Upper lobe of left lung (tissue), 6 donors: ENCODE measurements around the gene ITPK1. TPM values are rescaled to one million over a fixed set of nuclear protein-coding genes. Genes with fewer than 3 reads are reported as not detected.

Experiments
- ATAC-seq, 2 donors: fragments of 200-7000 bp; cut with Tn5 transposase; one replicate each; pipeline ENCODE4 v1.9.1; 2022; ENCODE audit warnings: mild to moderate bottlenecking in 2 of 2, moderate library complexity in 2 of 2; ENCODE audit not compliant: low FRiP score in 2 of 2
- DNase-seq, 2 donors: peaks; one replicate each; pipeline ENCODE4 v3.0.0-alpha.2; 2019 to 2020
- H3K27ac ChIP-seq, 4 donors: fragments of 200-600 bp; sonication (generic); one replicate each; pipeline ENCODE4 v1.5.1; 2016 to 2019
- H3K27me3 ChIP-seq, 4 donors: fragments of 200-600 bp; sonication (generic); one replicate each; pipeline ENCODE4 v1.5.1; 2017 to 2019
- H3K36me3 ChIP-seq, 4 donors: fragments of 200-600 bp; sonication (generic); one replicate each; pipeline ENCODE4 v1.5.1; 2016 to 2019
- H3K4me1 ChIP-seq, 4 donors: fragments of 200-600 bp; sonication (generic); one replicate each; pipeline ENCODE4 v1.5.1; 2018 to 2019
- H3K4me3 ChIP-seq, 4 donors: fragments of 200-600 bp; sonication (generic); one replicate each; pipeline ENCODE4 v1.5.1; 2017 to 2019; ENCODE audit warnings: mild to moderate bottlenecking in 2 of 4, moderate library complexity in 1 of 4
- H3K9me3 ChIP-seq, 4 donors: fragments of 200-600 bp; sonication (generic); one replicate each; pipeline ENCODE4 v1.5.1; 2018 to 2019
- EP300 ChIP-seq, 4 donors: sonication (generic); formaldehyde crosslinking; IDR thresholded peaks; one replicate each; pipeline ENCODE4 v1.5.1; 2017; ENCODE audit warnings: antibody characterized with exemption in 4 of 4, control low read depth in 2 of 4
- POLR2A ChIP-seq, 4 donors: fragments of 450-650 bp; IDR thresholded peaks; one replicate each; pipeline ENCODE4 v1.5.1; 2016 to 2017; ENCODE audit warnings: antibody characterized with exemption in 4 of 4, mild to moderate bottlenecking in 2 of 4
- POLR2AphosphoS5 ChIP-seq, 2 donors: sonication (generic); formaldehyde crosslinking; IDR thresholded peaks; one replicate each; pipeline ENCODE4 v1.5.1; 2017; ENCODE audit warnings: antibody characterized with exemption in 2 of 2
- WGBS, 2 donors: methylation state at CpG; one replicate each; pipeline ENCODE4 v1.1.5; 2017 to 2018; 5-methylcytosine and 5-hydroxymethylcytosine counted together
- total RNA-seq, 6 donors: library from RNA; depleted of rRNA in 4 of 6; stranded (reverse); fragments of >200 nt in 4 of 6; gene quantifications; one replicate each; pipeline versions ENCODE4 v1.1.0 to v1.2.1, GENCODE V29; 2016 to 2021
- TF ChIP-seq, protein P1 (sequence below), 6 experiments: fragments of 450-650 bp in 4 of 6; fragments of 200-600 bp in 2 of 6; sonication (generic) in 2 of 6; IDR thresholded peaks; one replicate each; pipeline ENCODE4 v1.5.1; 2016 to 2019; ENCODE audit warnings: antibody characterized with exemption in 6 of 6
- donor health status: DM: no; HTN: no; CAD: no; lungs with moderate emphysema.
- donor health status: DM: no; HTN: yes; CAD: no; lungs with severe emphysema.

ITPK1 gene
- total RNA-seq, 6 donors from 2014 or later: 41.9 to 128 (median 86.1) TPM

GRCh38 chr14:93042968-93043940 lies 72.5 kb downstream of the ITPK1 start:
- WGBS, 2 donors: 51 to 63% methylated on average over 10 to 13 of the region's 13 CpGs
- Histone ChIP-seq H3K4me3 (no peak overlapping the region), H3K4me1 (peaks cover 67 to 86% (median 74%) of the 10 kb centered on the region in 4 donors), H3K36me3 (no peaks in the 10 kb centered on the region), H3K27ac (peak overlapping the region; percentile 77 to 88 (median 82)), H3K27me3 (no peaks in the 10 kb centered on the region), H3K9me3 (no peaks in the 10 kb centered on the region)
- DNase-seq (peak in 1 of 2 donors; percentile 94), ATAC-seq (peak; percentile 64 to 92)
- TF ChIP-seq, protein P1, sequence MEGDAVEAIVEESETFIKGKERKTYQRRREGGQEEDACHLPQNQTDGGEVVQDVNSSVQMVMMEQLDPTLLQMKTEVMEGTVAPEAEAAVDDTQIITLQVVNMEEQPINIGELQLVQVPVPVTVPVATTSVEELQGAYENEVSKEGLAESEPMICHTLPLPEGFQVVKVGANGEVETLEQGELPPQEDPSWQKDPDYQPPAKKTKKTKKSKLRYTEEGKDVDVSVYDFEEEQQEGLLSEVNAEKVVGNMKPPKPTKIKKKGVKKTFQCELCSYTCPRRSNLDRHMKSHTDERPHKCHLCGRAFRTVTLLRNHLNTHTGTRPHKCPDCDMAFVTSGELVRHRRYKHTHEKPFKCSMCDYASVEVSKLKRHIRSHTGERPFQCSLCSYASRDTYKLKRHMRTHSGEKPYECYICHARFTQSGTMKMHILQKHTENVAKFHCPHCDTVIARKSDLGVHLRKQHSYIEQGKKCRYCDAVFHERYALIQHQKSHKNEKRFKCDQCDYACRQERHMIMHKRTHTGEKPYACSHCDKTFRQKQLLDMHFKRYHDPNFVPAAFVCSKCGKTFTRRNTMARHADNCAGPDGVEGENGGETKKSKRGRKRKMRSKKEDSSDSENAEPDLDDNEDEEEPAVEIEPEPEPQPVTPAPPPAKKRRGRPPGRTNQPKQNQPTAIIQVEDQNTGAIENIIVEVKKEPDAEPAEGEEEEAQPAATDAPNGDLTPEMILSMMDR (IDR thresholded peaks at IDR 0.05): peak in 1 of 6 experiments; percentile 8
- no peak for TF ChIP-seq POLR2A (IDR thresholded peaks at IDR 0.05)
- TF ChIP-seq EP300 (IDR thresholded peaks at IDR 0.05): peak in 3 of 4 donors; percentile 12 to 87 (median 39)
- peak; percentile 61 to 68 for TF ChIP-seq POLR2AphosphoS5 (IDR thresholded peaks at IDR 0.05)

- no peak overlapping the region for H3K4me3 ChIP-seq
- TF ChIP-seq, protein P1 (IDR thresholded peaks at IDR 0.05): no peak
- no peak for TF ChIP-seq EP300 (IDR thresholded peaks at IDR 0.05)
- no peak for TF ChIP-seq POLR2A (IDR thresholded peaks at IDR 0.05)
- TF ChIP-seq POLR2AphosphoS5 (IDR thresholded peaks at IDR 0.05): no peak
- 87 to 98% methylated on average over 3 of the region's 3 CpGs for WGBS, 2 donors
- H3K27me3 ChIP-seq: no peaks in the 10 kb centered on the region
- no peaks in the 10 kb centered on the region for H3K36me3 ChIP-seq
- H3K27ac ChIP-seq: peak overlapping the region; percentile 69 to 88 (median 80)
- H3K9me3 ChIP-seq: no peaks in the 10 kb centered on the region
- H3K4me1 ChIP-seq: peaks cover 72 to 96% (median 75%) of the 10 kb centered on the region in 4 donors
- DNase-seq: no peak
- ATAC-seq: no peak
These were observed 73.9 kb downstream of the ITPK1 start for GRCh38 chr14:93041830-93042229.

- H3K36me3 ChIP-seq: no peaks in the 10 kb centered on the region
- TF ChIP-seq, protein P1 (IDR thresholded peaks at IDR 0.05): no peak
- TF ChIP-seq EP300 (IDR thresholded peaks at IDR 0.05): no peak
- no peak for TF ChIP-seq POLR2A (IDR thresholded peaks at IDR 0.05)
- TF ChIP-seq POLR2AphosphoS5 (IDR thresholded peaks at IDR 0.05): no peak
- H3K4me1 ChIP-seq: peaks cover 63 to 96% (median 72%) of the 10 kb centered on the region in 4 donors
- H3K9me3 ChIP-seq: no peaks in the 10 kb centered on the region
- DNase-seq (no peak), ATAC-seq (no peak)
- 88 to 96% methylated on average over 5 of the region's 5 CpGs for WGBS, 2 donors
- no peaks in the 10 kb centered on the region for H3K27me3 ChIP-seq
- peak overlapping the region; percentile 69 to 88 (median 80) for H3K27ac ChIP-seq
- no peak overlapping the region for H3K4me3 ChIP-seq
These were observed 74.7 kb downstream of the ITPK1 start for GRCh38 chr14:93040982-93041381.

DNA sequence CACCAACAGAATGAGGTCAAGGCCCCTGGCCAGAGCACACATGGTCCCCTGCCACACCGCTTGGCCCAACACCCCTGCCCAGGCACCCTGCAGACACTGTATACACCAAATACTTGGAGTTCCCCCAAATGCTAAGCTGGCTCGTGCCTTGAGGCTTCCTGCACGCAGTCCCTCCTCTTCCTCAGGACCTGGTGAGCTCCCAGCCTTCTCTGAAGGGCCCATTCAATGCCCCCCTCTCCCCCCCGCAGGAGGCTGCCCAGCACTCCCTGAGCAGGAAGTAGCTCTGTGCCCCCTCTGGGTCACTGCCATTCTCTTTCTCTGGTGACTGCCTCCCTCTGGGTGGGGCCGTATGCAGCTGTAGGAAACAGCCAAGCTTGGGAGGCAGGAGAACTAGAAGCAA lies 75.3 kb downstream of the ITPK1 start:
- Histone ChIP-seq H3K27me3 (no peaks in the 10 kb centered on the region), H3K9me3 (no peaks in the 10 kb centered on the region), H3K4me3 (no peak overlapping the region), H3K36me3 (no peaks in the 10 kb centered on the region), H3K4me1 (peaks cover 58 to 96% (median 68%) of the 10 kb centered on the region in 4 donors), H3K27ac (peak overlapping the region; percentile 69 to 88 (median 80))
- ATAC-seq (no peak), DNase-seq (peak in 1 of 2 donors; percentile 41)
- TF ChIP-seq POLR2AphosphoS5 (IDR thresholded peaks at IDR 0.05) (no peak), EP300 (IDR thresholded peaks at IDR 0.05) (no peak), POLR2A (IDR thresholded peaks at IDR 0.05) (no peak)
- TF ChIP-seq, protein P1 (IDR thresholded peaks at IDR 0.05): no peak
- WGBS, 2 donors: 0 to 12% methylated on average over 1 to 4 of the region's 5 CpGs
